ENCODE measurements around the gene MATCAP1. TPM values are rescaled to one million over a fixed set of nuclear protein-coding genes. Genes with fewer than 3 reads are reported as not detected.
A peak's percentile ranks its signal among the peaks of the same experiment; 100 is the strongest.

The MATCAP1 gene
- total RNA-seq, 1 experiment from 2014 or later = 51.2 TPM

DNA sequence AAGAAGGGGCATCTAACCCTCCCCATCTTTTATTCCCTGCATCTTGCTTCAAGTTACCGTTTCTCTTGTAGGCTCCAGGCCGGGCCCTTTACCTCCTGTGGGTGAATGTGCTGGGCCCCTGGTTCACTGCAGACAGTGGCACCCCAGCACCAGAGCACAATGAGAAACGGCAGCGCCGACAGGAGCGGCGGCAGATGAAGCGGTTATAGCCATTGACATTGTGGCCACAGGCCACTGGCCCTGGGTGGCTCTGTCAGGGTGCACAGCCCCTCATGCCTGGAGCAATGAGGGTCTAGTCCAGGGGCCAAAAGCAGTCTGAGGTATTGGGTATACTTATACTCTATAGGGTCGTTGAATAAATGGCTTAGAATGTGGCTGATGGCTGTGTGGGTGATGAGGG, 45.1 kb upstream of the MATCAP1 start:
- Histone ChIP-seq H3K23me2 (ENCODE audit: insufficient read length, low read depth, low read length, poor library complexity, severe bottlenecking) (peaks cover 15% of the 10 kb centered on the region), H3K79me2 (ENCODE audit: insufficient read depth, low read length) (peaks cover 5% of the 10 kb centered on the region; the same call in 1 of the 2 replicates), H3K4me2 (ENCODE audit: insufficient read depth, insufficient read length, low read length) (no peak overlapping the region), H3K23ac (ENCODE audit: insufficient read length, low read depth, low read length) (no peak overlapping the region), H2BK5ac (ENCODE audit: insufficient read length, low read length) (no peak overlapping the region), H3K9ac (ENCODE audit: extremely low read depth, insufficient read length, low read length) (no peak overlapping the region), H2BK15ac (ENCODE audit: low read depth, low read length) (no peak overlapping the region), H2AK5ac (ENCODE audit: insufficient read length, low read length) (no peak overlapping the region), H3K9me3 (ENCODE audit: control insufficient read depth, low read depth, low read length) (no peaks in the 10 kb centered on the region), H3K18ac (ENCODE audit: insufficient read length, low read depth, low read length) (no peak overlapping the region), H4K8ac (replicated peaks; ENCODE audit: insufficient read length, low read depth, low read length) (no peak overlapping the region), H2BK12ac (ENCODE audit: insufficient read length, low read depth, low read length) (no peak overlapping the region), H3K4ac (ENCODE audit: low read depth, low read length) (no peak overlapping the region), H3T11ph (ENCODE audit: low read length) (no peak overlapping the region), H2BK120ac (ENCODE audit: low read depth, low read length, poor library complexity, severe bottlenecking) (no peak overlapping the region), H3K27ac (ENCODE audit: insufficient read length, low read depth, low read length) (no peak overlapping the region), H3K27me3 (ENCODE audit: insufficient read depth, low read length) (no peaks in the 10 kb centered on the region), H2AFZ (ENCODE audit: low read length) (no peak overlapping the region), H3K14ac (ENCODE audit: insufficient read depth, low read length) (no peak overlapping the region), H4K91ac (ENCODE audit: insufficient read length, low read depth, low read length) (no peak overlapping the region), H3K56ac (ENCODE audit: insufficient read length, low read depth, low read length) (no peak overlapping the region), H4K5ac (ENCODE audit: insufficient read length, low read depth, low read length) (no peak overlapping the region), H3K79me1 (ENCODE audit: insufficient read depth, low read depth, low read length, poor library complexity, severe bottlenecking) (peaks cover 3% of the 10 kb centered on the region), H2BK20ac (ENCODE audit: low read depth, low read length, poor library complexity, severe bottlenecking) (no peak overlapping the region), H3K4me1 (ENCODE audit: insufficient read depth, low read length) (peaks cover 4% of the 10 kb centered on the region), H4K20me1 (ENCODE audit: control insufficient read depth, insufficient read depth, insufficient read length) (no peaks in the 10 kb centered on the region)
- DNase-seq = no peak
- Mint-ChIP-seq H3K4me3 (peak overlapping the region; percentile 99 to 100), H3K9me3 (no peaks in the 10 kb centered on the region; a peak in 1 of 5 replicates), H3K27me3 (ENCODE audit: low read depth) (peaks cover 9% of the 10 kb centered on the region), H3K27ac (no peak overlapping the region), H3K4me1 (peaks cover 17 to 20% of the 10 kb centered on the region in 2 experiments), H3K36me3 (ENCODE audit: insufficient read depth in 1 of 3, low read depth in 3 of 3) (peaks cover 18 to 60% (median 50%) of the 10 kb centered on the region in 3 experiments; a peak in 6 of 7 replicates)
- no CpG with 5 or more reads among the region's 9 CpGs for WGBS (ENCODE audit: extremely low coverage, insufficient read length, low lambda C conversion rate)
- TF ChIP-seq CTCF (conservative IDR thresholded peaks at IDR 0.05) = no peak

Data from H9 (cell line).